Osteoblast (primary cell): ENCODE data around the gene GAREM2. TPM values are rescaled to one million over a fixed set of nuclear protein-coding genes. Genes with fewer than 3 reads are reported as not detected.

Experiments used
- DNase-seq: peaks from one replicate; pipeline ENCODE4 v3.0.0; 2011; ENCODE audit warnings: low spot score, mixed read lengths; ENCODE audit not compliant: insufficient read length; ENCODE audit errors: missing footprints
- H2AFZ ChIP-seq: 2 replicates; pipeline ENCODE4 v1.6.0; 2011; ENCODE audit warnings: mild to moderate bottlenecking, low read length
- H3K27ac ChIP-seq: 2 replicates; pipeline ENCODE4 v1.5.1; 2011; ENCODE audit warnings: mild to moderate bottlenecking, low read depth, low read length, moderate library complexity
- H3K27me3 ChIP-seq: 2 replicates; pipeline ENCODE4 v1.6.0; 2012; ENCODE audit warnings: mild to moderate bottlenecking, control low read depth, inconsistent platforms, low read length, moderate library complexity; ENCODE audit not compliant: insufficient read depth
- H3K36me3 ChIP-seq: 2 replicates; pipeline ENCODE4 v1.5.1; 2011; ENCODE audit warnings: mild to moderate bottlenecking, low read length, control low read depth, moderate library complexity; ENCODE audit not compliant: insufficient read depth
- H3K4me1 ChIP-seq: 2 replicates; pipeline ENCODE4 v1.5.1; 2011; ENCODE audit warnings: mild to moderate bottlenecking, low read length, control low read depth, moderate library complexity; ENCODE audit not compliant: insufficient read depth
- H3K4me2 ChIP-seq: 2 replicates; pipeline ENCODE4 v1.6.0; 2011; ENCODE audit warnings: mild to moderate bottlenecking, low read length; ENCODE audit not compliant: insufficient read depth
- H3K4me3 ChIP-seq: fragments of 200-600 bp; sonication (generic); 3 replicates; pipeline ENCODE4 v1.5.1; 2012; ENCODE audit warnings: mild to moderate bottlenecking, low read length, inconsistent platforms; ENCODE audit not compliant: insufficient read depth
- H3K79me2 ChIP-seq: 2 replicates; pipeline ENCODE4 v1.6.0; 2012; ENCODE audit warnings: mild to moderate bottlenecking, low read length, control low read depth, inconsistent platforms; ENCODE audit not compliant: insufficient read depth
- H3K9me3 ChIP-seq: 2 replicates; pipeline ENCODE4 v1.5.1; 2011; ENCODE audit warnings: low read depth, low read length, control low read depth
- H4K20me1 ChIP-seq: 2 replicates; pipeline ENCODE4 v1.6.0; 2012; ENCODE audit warnings: mild to moderate bottlenecking, low read length, control low read depth; ENCODE audit not compliant: insufficient read depth
- total RNA-seq: library from RNA; depleted of rRNA; stranded (reverse); fragments of >200 nt; gene quantifications from 2 replicates; pipeline ENCODE4 v1.2.3, GENCODE V29; 2012
- TF ChIP-seq, protein P1 (sequence below): IDR thresholded peaks from 2 replicates; pipeline ENCODE4 v1.5.1; 2011; ENCODE audit warnings: mild to moderate bottlenecking, low read depth, low read length, moderate library complexity; ENCODE audit errors: extremely low read depth

GAREM2 gene
- total RNA-seq, 1 donor = 1.4 TPM

DNA sequence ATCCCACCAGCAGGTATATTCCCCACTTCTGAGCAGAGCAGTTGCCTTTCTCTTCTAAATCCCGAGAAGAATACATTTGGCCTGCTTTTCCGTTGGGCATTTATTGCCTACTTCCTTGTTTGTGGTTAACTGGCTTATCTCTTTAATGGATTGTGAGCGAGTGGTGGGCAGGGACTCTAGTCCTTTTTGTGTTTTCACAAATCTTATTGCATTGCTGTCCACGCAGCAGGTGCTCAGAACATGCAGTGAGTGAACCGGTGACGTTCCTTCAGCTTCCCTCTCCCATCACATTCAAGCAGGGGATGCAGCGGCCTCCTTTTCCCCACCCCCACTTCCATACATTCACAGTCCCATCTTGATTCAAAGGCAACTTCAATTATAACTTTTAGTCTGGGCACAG lies 28.9 kb upstream of the GAREM2 start:
- H3K9me3 ChIP-seq = no peaks in the 10 kb centered on the region
- no peaks in the 10 kb centered on the region for H3K27me3 ChIP-seq
- H2AFZ ChIP-seq = no peak overlapping the region
- H3K27ac ChIP-seq = no peak overlapping the region
- TF ChIP-seq, protein P1, sequence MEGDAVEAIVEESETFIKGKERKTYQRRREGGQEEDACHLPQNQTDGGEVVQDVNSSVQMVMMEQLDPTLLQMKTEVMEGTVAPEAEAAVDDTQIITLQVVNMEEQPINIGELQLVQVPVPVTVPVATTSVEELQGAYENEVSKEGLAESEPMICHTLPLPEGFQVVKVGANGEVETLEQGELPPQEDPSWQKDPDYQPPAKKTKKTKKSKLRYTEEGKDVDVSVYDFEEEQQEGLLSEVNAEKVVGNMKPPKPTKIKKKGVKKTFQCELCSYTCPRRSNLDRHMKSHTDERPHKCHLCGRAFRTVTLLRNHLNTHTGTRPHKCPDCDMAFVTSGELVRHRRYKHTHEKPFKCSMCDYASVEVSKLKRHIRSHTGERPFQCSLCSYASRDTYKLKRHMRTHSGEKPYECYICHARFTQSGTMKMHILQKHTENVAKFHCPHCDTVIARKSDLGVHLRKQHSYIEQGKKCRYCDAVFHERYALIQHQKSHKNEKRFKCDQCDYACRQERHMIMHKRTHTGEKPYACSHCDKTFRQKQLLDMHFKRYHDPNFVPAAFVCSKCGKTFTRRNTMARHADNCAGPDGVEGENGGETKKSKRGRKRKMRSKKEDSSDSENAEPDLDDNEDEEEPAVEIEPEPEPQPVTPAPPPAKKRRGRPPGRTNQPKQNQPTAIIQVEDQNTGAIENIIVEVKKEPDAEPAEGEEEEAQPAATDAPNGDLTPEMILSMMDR = no peak
- H3K4me3 ChIP-seq = no peak overlapping the region
- no peak overlapping the region for H3K4me2 ChIP-seq
- H3K4me1 ChIP-seq = peaks cover 6% of the 10 kb centered on the region
- no peaks in the 10 kb centered on the region for H3K36me3 ChIP-seq
- H3K79me2 ChIP-seq = no peaks in the 10 kb centered on the region
- DNase-seq = peak; percentile 14
- H4K20me1 ChIP-seq = no peaks in the 10 kb centered on the region

DNA sequence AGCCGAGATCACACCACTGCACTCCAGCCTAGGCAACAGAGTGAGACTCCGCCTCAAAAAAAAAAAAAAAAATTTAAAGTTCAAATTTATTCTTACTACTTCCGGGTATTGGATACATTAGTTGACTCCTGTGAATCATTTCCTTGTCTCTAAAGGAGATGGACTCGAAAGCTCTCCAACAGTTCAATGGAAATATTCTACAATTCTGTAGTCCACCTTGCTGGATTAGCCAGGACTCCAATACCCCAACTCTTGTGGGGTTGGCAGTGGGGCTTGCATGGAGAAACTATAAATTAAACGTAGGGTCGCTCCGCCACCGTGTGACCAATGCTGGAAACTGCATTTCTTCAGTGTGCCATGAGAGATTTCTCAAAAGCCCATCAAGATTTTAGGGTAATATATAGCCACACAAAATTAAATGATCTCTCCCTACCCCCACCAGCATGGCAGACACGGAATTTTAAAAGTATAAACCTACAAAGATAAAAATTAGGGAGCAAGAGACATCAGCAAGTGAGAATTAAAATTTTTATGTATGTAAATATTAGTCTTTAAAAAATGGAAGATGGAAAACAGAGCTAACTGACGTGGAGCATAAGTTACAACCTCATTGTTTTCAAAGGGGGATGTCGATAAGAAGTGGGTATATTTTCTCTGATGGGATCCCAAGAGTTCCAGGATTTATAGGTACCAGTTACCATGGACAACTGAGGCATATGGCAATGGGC lies 27.8 kb upstream of the GAREM2 start:
- no peak overlapping the region for H3K4me3 ChIP-seq
- H2AFZ ChIP-seq = no peak overlapping the region
- H3K9me3 ChIP-seq = no peaks in the 10 kb centered on the region
- no peaks in the 10 kb centered on the region for H3K36me3 ChIP-seq
- peaks cover 1% of the 10 kb centered on the region for H3K27me3 ChIP-seq
- peaks cover 6% of the 10 kb centered on the region for H3K4me1 ChIP-seq
- peak overlapping the region; percentile 69 for H3K4me2 ChIP-seq
- DNase-seq = peak; percentile 87
- H4K20me1 ChIP-seq = no peaks in the 10 kb centered on the region
- no peaks in the 10 kb centered on the region for H3K79me2 ChIP-seq
- H3K27ac ChIP-seq = no peak overlapping the region
- TF ChIP-seq, protein P1 = peak; percentile 80

DNA sequence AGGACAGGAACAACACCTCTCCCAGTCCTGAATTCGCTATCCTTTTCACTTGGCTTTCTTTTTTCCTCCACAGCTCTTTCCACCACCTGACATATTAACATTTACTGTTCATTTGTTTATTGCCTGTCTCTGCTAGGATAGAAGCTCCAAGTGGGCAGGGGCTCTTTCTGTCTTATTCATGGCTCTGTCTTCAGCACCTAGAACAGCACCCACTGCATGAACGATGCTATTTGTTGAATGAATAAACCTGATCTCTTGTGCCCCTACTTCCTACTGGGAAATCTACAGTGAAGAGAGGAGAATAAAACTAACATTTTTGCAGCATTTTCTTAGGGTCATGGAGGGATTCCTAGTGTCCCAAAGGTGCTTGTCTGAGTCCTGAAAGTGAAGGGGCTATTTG lies 24.4 kb upstream of the GAREM2 start:
- H3K4me3 ChIP-seq = no peak overlapping the region
- H3K27ac ChIP-seq = no peak overlapping the region
- no peak overlapping the region for H3K4me2 ChIP-seq
- DNase-seq = peak; percentile 18
- H3K27me3 ChIP-seq = peaks cover 7% of the 10 kb centered on the region
- no peaks in the 10 kb centered on the region for H3K36me3 ChIP-seq
- TF ChIP-seq, protein P1 = no peak
- H2AFZ ChIP-seq = no peak overlapping the region
- H3K4me1 ChIP-seq = peaks cover 6% of the 10 kb centered on the region
- no peaks in the 10 kb centered on the region for H3K79me2 ChIP-seq
- no peaks in the 10 kb centered on the region for H3K9me3 ChIP-seq
- no peaks in the 10 kb centered on the region for H4K20me1 ChIP-seq

DNA sequence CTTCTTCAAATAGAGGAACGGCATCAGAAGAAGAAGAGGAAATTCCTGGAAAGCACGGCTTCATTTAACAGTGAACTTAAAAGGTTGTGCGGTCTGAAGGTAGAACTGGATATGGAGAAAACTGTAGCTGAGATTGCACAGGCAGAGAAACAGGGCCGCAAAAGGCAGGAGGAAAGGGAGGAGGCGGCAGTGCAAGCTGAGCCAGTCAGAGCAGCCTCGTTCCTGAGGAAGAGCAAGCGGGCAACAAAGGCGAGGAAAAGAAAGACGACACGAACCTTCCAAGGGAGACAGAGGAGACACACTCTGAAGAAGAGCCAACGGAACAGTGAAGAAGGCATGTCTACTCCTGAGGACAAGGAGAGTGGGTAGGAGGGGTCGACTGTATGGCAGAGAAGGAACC lies 22.6 kb upstream of the GAREM2 start:
- Histone ChIP-seq H2AFZ (no peak overlapping the region), H3K4me1 (peaks cover under 1% of the 10 kb centered on the region)
- TF ChIP-seq, protein P1 = no peak

More for the DNA sequence above, 22.6 kb upstream of the GAREM2 start:
- DNase-seq = no peak
- Histone ChIP-seq H3K27me3 (peaks cover 7% of the 10 kb centered on the region), H3K4me3 (no peak overlapping the region), H3K4me2 (no peak overlapping the region), H3K79me2 (no peaks in the 10 kb centered on the region), H3K27ac (no peak overlapping the region), H3K9me3 (no peaks in the 10 kb centered on the region), H3K36me3 (no peaks in the 10 kb centered on the region), H4K20me1 (no peaks in the 10 kb centered on the region)
